ENCODE measurements around the gene SAMD3.

DNA sequence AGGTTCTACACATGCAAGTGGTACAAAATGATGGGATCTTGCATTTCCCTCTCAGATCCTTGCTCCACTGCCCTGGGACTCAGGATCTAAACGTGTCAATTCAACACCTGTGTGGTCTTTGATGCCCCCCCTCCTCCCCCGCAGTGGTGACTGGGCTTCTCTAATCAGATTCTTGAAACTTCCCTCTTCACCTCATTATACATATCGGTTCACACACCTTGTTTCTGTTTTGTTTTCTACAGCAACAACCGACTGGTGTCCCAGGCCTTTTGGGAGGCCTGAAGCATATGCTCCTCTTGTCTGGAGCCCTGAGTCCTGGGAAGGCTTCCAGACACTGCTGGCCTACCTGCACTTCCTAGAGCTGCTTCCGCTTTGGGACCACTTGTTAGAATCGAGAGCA, 20.0 kb downstream of the SAMD3 start:
- TF ChIP-seq, protein P1, sequence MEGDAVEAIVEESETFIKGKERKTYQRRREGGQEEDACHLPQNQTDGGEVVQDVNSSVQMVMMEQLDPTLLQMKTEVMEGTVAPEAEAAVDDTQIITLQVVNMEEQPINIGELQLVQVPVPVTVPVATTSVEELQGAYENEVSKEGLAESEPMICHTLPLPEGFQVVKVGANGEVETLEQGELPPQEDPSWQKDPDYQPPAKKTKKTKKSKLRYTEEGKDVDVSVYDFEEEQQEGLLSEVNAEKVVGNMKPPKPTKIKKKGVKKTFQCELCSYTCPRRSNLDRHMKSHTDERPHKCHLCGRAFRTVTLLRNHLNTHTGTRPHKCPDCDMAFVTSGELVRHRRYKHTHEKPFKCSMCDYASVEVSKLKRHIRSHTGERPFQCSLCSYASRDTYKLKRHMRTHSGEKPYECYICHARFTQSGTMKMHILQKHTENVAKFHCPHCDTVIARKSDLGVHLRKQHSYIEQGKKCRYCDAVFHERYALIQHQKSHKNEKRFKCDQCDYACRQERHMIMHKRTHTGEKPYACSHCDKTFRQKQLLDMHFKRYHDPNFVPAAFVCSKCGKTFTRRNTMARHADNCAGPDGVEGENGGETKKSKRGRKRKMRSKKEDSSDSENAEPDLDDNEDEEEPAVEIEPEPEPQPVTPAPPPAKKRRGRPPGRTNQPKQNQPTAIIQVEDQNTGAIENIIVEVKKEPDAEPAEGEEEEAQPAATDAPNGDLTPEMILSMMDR (IDR thresholded peaks at IDR 0.05): no peak
- no peak for TF ChIP-seq POLR2A (IDR thresholded peaks at IDR 0.05)

Data from right lobe of liver (tissue), 4 donors.